ENCODE data around the gene ANKRD6. TPM values are rescaled to one million over a fixed set of nuclear protein-coding genes. Genes with fewer than 3 reads are reported as not detected.

Gene ANKRD6
- total RNA-seq, 1 experiment from 2014 or later: 14.7 TPM

DNA sequence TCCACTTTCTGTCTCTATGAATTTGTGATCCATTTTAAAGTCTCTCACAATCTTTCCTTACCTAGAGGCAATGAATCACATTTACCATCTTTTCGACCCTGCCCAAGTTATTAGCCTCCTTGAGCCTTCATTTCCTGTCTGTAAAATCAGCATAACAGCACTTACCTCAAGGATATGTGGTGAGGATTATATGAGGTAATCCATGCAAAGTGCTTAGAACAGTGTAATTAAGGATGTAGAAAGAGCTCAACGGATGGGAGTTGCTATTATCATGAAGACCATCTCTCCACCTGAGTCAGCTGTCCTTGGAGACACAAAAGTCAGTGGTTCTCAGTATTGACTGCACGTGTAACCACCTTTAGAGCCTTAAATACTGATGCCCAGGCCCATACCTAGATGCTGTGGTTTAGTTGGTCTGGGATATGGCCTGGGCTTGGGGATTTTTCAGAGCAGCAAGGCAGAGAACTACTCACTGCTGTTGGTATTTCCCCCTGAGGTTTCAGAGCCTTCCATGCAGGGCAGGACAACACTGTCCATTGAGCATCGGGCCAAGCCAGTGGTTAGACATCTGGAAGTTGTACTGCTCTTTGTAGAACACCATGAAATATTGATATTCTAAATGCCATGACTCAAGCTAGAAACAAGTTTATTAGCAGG, 149.8 kb downstream of the ANKRD6 start:
- no TSS peak for BruUV-seq (replicated peaks)
- no peak for DNase-seq

DNA sequence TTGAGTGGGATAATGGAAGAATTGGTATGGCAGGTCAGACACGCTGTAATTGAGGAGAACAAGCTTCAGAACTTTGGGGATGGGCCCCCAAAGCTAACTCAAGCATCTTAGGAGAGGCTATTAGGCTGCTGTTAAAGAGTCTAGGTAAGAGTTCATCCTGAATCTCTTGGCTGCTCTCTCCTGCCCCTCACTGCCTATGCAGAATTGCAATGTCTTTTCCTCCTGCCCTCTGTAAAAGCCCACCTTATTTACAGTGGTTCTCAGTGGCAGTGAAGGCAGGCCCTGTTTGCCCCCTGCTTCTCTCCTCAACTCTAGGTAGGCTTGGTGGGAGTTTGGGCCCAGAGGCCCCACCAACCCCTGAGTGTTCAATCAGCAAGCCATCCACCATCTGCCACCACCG, 150.6 kb downstream of the ANKRD6 start:
- no TSS peak for BruUV-seq (replicated peaks)
- CTCF ChIA-PET: no interaction called here
- no peak for TF ChIP-seq CTCF (IDR thresholded peaks at IDR 0.05; ENCODE audit: unreplicated experiment)
- Mint-ChIP-seq H3K27me3 (ENCODE audit: unreplicated experiment) (no peaks in the 10 kb centered on the region), H3K36me3 (ENCODE audit: insufficient read depth, unreplicated experiment) (no peaks in the 10 kb centered on the region), H3K4me3 (ENCODE audit: low read depth, unreplicated experiment) (no peak overlapping the region), H3K9me3 (ENCODE audit: low read depth, unreplicated experiment) (no peaks in the 10 kb centered on the region), H3K27ac (ENCODE audit: unreplicated experiment) (no peak overlapping the region), H3K4me1 (ENCODE audit: low read depth, unreplicated experiment) (no peaks in the 10 kb centered on the region)
- no peak for DNase-seq
- intact Hi-C loops (cut with micrococcal nuclease; ENCODE audit: unreplicated experiment): no loop called here

More for the DNA sequence above, 149.8 kb downstream of the ANKRD6 start:
- H3K27me3 Mint-ChIP-seq (ENCODE audit: unreplicated experiment): no peaks in the 10 kb centered on the region
- H3K4me1 Mint-ChIP-seq (ENCODE audit: low read depth, unreplicated experiment): no peaks in the 10 kb centered on the region
- no peak overlapping the region for H3K27ac Mint-ChIP-seq (ENCODE audit: unreplicated experiment)
- intact Hi-C loops (cut with micrococcal nuclease; ENCODE audit: unreplicated experiment): no loop called here
- H3K4me3 Mint-ChIP-seq (ENCODE audit: low read depth, unreplicated experiment): no peak overlapping the region
- H3K36me3 Mint-ChIP-seq (ENCODE audit: insufficient read depth, unreplicated experiment): no peaks in the 10 kb centered on the region
- no peaks in the 10 kb centered on the region for H3K9me3 Mint-ChIP-seq (ENCODE audit: low read depth, unreplicated experiment)
- CTCF ChIA-PET: interaction anchor here (1.2 kb wide), 1 partner anchor 16 kb away, joined by 4 read pairs; no protein-coding TSS in a partner anchor
- no peak for TF ChIP-seq CTCF (IDR thresholded peaks at IDR 0.05; ENCODE audit: unreplicated experiment)

GRCh38 chr6:89584539-89584938, 151.6 kb downstream of the ANKRD6 start:
- H3K36me3 Mint-ChIP-seq (ENCODE audit: insufficient read depth, unreplicated experiment): no peaks in the 10 kb centered on the region
- no peaks in the 10 kb centered on the region for H3K9me3 Mint-ChIP-seq (ENCODE audit: low read depth, unreplicated experiment)
- TF ChIP-seq CTCF (IDR thresholded peaks at IDR 0.05; ENCODE audit: unreplicated experiment): no peak
- H3K4me3 Mint-ChIP-seq (ENCODE audit: low read depth, unreplicated experiment): no peak overlapping the region
- no peaks in the 10 kb centered on the region for H3K4me1 Mint-ChIP-seq (ENCODE audit: low read depth, unreplicated experiment)
- intact Hi-C loops (cut with micrococcal nuclease; ENCODE audit: unreplicated experiment): no loop called here
- H3K27me3 Mint-ChIP-seq (ENCODE audit: unreplicated experiment): no peaks in the 10 kb centered on the region
- BruUV-seq (replicated peaks): no TSS peak
- no peak overlapping the region for H3K27ac Mint-ChIP-seq (ENCODE audit: unreplicated experiment)
- CTCF ChIA-PET: no interaction called here
- DNase-seq: no peak

DNA sequence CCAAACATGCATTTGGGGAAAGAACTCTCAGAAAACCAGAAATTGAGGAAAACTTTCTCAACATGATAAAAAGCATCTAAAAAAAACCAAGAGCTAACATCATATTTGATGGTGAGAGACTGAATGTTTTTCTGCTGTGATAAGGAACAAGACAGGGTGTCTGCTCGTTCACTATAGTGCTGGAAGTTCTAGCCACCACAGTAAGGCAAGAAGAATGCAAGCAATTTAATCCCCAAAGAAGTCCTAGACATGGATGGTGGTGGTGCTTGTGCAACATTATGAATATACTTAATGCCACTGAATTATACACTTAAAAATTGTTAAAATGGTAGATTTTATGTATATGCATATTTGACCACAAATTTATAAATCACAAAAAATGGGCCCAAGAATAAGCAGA, 152.2 kb downstream of the ANKRD6 start:
- H3K9me3 Mint-ChIP-seq (ENCODE audit: low read depth, unreplicated experiment): no peaks in the 10 kb centered on the region
- DNase-seq: no peak
- BruUV-seq (replicated peaks): no TSS peak
- TF ChIP-seq CTCF (IDR thresholded peaks at IDR 0.05; ENCODE audit: unreplicated experiment): no peak
- no peaks in the 10 kb centered on the region for H3K36me3 Mint-ChIP-seq (ENCODE audit: insufficient read depth, unreplicated experiment)
- H3K27me3 Mint-ChIP-seq (ENCODE audit: unreplicated experiment): no peaks in the 10 kb centered on the region
- intact Hi-C loops (cut with micrococcal nuclease; ENCODE audit: unreplicated experiment): no loop called here
- CTCF ChIA-PET: no interaction called here
- no peaks in the 10 kb centered on the region for H3K4me1 Mint-ChIP-seq (ENCODE audit: low read depth, unreplicated experiment)
- no peak overlapping the region for H3K27ac Mint-ChIP-seq (ENCODE audit: unreplicated experiment)
- H3K4me3 Mint-ChIP-seq (ENCODE audit: low read depth, unreplicated experiment): no peak overlapping the region
